NCI-H128 (cell line): ENCODE results near the gene C1orf226.

Experiments
- DNase-seq: peaks from one replicate; lab custom pipeline; 2025; ENCODE audit not compliant: unreplicated experiment; lab: John Stamatoyannopoulos, UW

Gene C1orf226

GRCh38 chr1:162365284-162366020, 16.1 kb upstream of the C1orf226 start:
- no peak for DNase-seq

- no peak for DNase-seq
These were observed 15.4 kb upstream of the C1orf226 start for GRCh38 chr1:162366149-162366548.

GRCh38 chr1:162366671-162367070, 14.9 kb upstream of the C1orf226 start:
- no peak for DNase-seq

GRCh38 chr1:162367073-162367472, 14.5 kb upstream of the C1orf226 start:
- DNase-seq, result no peak

- DNase-seq, result no peak
These were observed 13.8 kb upstream of the C1orf226 start for GRCh38 chr1:162367772-162368171.

- no peak for DNase-seq
These were observed 13.1 kb upstream of the C1orf226 start for GRCh38 chr1:162368451-162368850.

- DNase-seq, result no peak
These were observed 12.0 kb upstream of the C1orf226 start for GRCh38 chr1:162369571-162369970.

- no peak for DNase-seq
These were observed 11.4 kb upstream of the C1orf226 start for GRCh38 chr1:162370161-162370560.

- DNase-seq, result no peak
These were observed 10.8 kb upstream of the C1orf226 start for GRCh38 chr1:162370721-162371120.

- DNase-seq, result no peak
These were observed 9.9 kb upstream of the C1orf226 start for GRCh38 chr1:162371611-162372010.

- DNase-seq, result no peak
These were observed 9.1 kb upstream of the C1orf226 start for GRCh38 chr1:162372159-162373071.

- DNase-seq, result no peak
These were observed 8.5 kb upstream of the C1orf226 start for GRCh38 chr1:162373072-162373427.

- no peak for DNase-seq
These were observed 7.8 kb upstream of the C1orf226 start for GRCh38 chr1:162373541-162374260.

GRCh38 chr1:162374406-162374805, 7.1 kb upstream of the C1orf226 start:
- DNase-seq, result no peak

GRCh38 chr1:162375463-162375862, 6.1 kb upstream of the C1orf226 start:
- DNase-seq, result no peak

GRCh38 chr1:162376691-162377090, 4.8 kb upstream of the C1orf226 start, which contains the start of gene SPATA46:
SPATA46 (minus strand) TSS chr1:162376854; CDS start chr1:162376790, 64 bp downstream.
- no peak for DNase-seq

- DNase-seq, result no peak
These were observed 1.3 kb upstream of the C1orf226 start for GRCh38 chr1:162380061-162380846.

- no peak for DNase-seq
These were observed 618 bp downstream of the C1orf226 start for GRCh38 chr1:162381941-162382750.

- DNase-seq, result no peak
These were observed 1.6 kb downstream of the C1orf226 start for GRCh38 chr1:162383091-162383490.

- no peak for DNase-seq
These were observed 2.0 kb downstream of the C1orf226 start for GRCh38 chr1:162383516-162383915.
